CD4-positive, alpha-beta T cell treated with Interleukin-10 for 1 hour (primary cell): ENCODE measurements around the gene SPATS2L.

Experiments
- DNase-seq: peaks from one replicate; pipeline ENCODE4 v3.0.0-alpha.2; 2020

SPATS2L gene

GRCh38 chr2:200472853-200473464, 166.5 kb downstream of the SPATS2L start:
- no peak for DNase-seq

GRCh38 chr2:200475795-200476194, 169.3 kb downstream of the SPATS2L start:
- DNase-seq: no peak

- no peak for DNase-seq
Observed at GRCh38 chr2:200476836-200477235, 170.3 kb downstream of the SPATS2L start.

GRCh38 chr2:200477667-200478131, 171.2 kb downstream of the SPATS2L start:
- no peak for DNase-seq

GRCh38 chr2:200479692-200480265, 173.3 kb downstream of the SPATS2L start:
- DNase-seq: no peak

- DNase-seq: no peak
Observed at GRCh38 chr2:200482194-200482593, 175.7 kb downstream of the SPATS2L start.

- no peak for DNase-seq
Observed at GRCh38 chr2:200483729-200484198, 177.3 kb downstream of the SPATS2L start.

GRCh38 chr2:200484934-200485333, 178.4 kb downstream of the SPATS2L start:
- DNase-seq: no peak

- no peak for DNase-seq
Observed at GRCh38 chr2:200486529-200486928, 180.0 kb downstream of the SPATS2L start.

GRCh38 chr2:200488169-200488568, 181.7 kb downstream of the SPATS2L start:
- DNase-seq: no peak

- no peak for DNase-seq
Observed at GRCh38 chr2:200490001-200490400, 183.5 kb downstream of the SPATS2L start.

- DNase-seq: no peak
Observed at GRCh38 chr2:200492656-200493055, 186.2 kb downstream of the SPATS2L start.

GRCh38 chr2:200494048-200494447, 187.6 kb downstream of the SPATS2L start:
- DNase-seq: no peak

GRCh38 chr2:200496696-200497095, 190.2 kb downstream of the SPATS2L start:
- DNase-seq: no peak

- DNase-seq: no peak
Observed at GRCh38 chr2:200498402-200499162, 192.1 kb downstream of the SPATS2L start.

- DNase-seq: no peak
Observed at GRCh38 chr2:200502196-200502595, 195.7 kb downstream of the SPATS2L start.

GRCh38 chr2:200506679-200507078, 200.2 kb downstream of the SPATS2L start:
- no peak for DNase-seq

- DNase-seq: no peak
Observed at GRCh38 chr2:200507179-200507578, 200.7 kb downstream of the SPATS2L start.

- peak; percentile 8 for DNase-seq
Observed at GRCh38 chr2:200509235-200509611, 202.7 kb downstream of the SPATS2L start.

GRCh38 chr2:200509612-200510433, 203.3 kb downstream of the SPATS2L start, which contains the start of gene KCTD18:
Gene KCTD18, minus strand, starts transcription at chr2:200510068. Its CDS starts 3,052 bp downstream, at chr2:200507016.
- peak; percentile 90 for DNase-seq

GRCh38 chr2:200515155-200515554, 208.7 kb downstream of the SPATS2L start:
- peak; percentile 7 for DNase-seq

GRCh38 chr2:200523158-200523557, 216.7 kb downstream of the SPATS2L start:
- no peak for DNase-seq

GRCh38 chr2:200523604-200524003, 217.1 kb downstream of the SPATS2L start:
- DNase-seq: no peak
